ENCODE results near the gene VTCN1.

DNA sequence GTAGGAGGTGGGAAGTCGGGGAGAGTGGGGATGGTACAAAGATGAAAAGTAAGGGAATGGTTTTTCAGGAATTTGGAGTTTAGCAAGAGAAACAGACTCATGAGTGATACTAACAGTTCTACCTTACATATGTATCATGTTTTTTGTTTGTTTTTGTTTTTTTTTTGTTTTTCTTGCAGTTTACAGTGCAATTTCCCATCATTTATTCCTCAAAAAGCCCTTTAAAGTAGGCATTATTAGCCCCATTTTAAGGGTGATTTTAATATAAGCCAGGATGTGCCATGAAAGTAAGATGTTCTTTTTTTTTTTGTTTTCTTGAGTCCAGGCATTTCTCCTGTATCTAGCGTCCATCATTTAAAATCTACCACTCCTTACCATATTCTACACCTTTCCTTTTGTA lies 75.4 kb downstream of the VTCN1 start:
- no peak for TF ChIP-seq POLR2A (IDR thresholded peaks at IDR 0.05; ENCODE audit: low read depth, low read length)
- no peak for TF ChIP-seq POLR2AphosphoS5 (IDR thresholded peaks at IDR 0.05; ENCODE audit: low read depth, low read length)
- TF ChIP-seq TAF1 (IDR thresholded peaks at IDR 0.05; ENCODE audit: low read depth, low read length) = no peak
- no peak for TF ChIP-seq PAX5 (IDR thresholded peaks at IDR 0.05; ENCODE audit: insufficient read depth, low read length, severe bottlenecking)
- TF ChIP-seq SPI1 (IDR thresholded peaks at IDR 0.05; ENCODE audit: low read depth, low read length) = no peak
- no peak for TF ChIP-seq POU2F2 (IDR thresholded peaks at IDR 0.05; ENCODE audit: low read depth, low read length)
